Activated CD4-positive, alpha-beta T cell treated with anti-CD3 and anti-CD28 coated beads, Interleukin-10, Interleukin-2, amounts not matched to agents 100 ng/mL and 50 ng/mL, durations not matched to agents 16 hours and 8 hours (primary cell): ENCODE data around the gene SFXN3.
A peak's percentile ranks its signal among the peaks of the same experiment; 100 is the strongest.

Source experiments
- DNase-seq: peaks from one replicate; pipeline ENCODE4 v3.0.0-alpha.2; 2020

Gene SFXN3, protein sequence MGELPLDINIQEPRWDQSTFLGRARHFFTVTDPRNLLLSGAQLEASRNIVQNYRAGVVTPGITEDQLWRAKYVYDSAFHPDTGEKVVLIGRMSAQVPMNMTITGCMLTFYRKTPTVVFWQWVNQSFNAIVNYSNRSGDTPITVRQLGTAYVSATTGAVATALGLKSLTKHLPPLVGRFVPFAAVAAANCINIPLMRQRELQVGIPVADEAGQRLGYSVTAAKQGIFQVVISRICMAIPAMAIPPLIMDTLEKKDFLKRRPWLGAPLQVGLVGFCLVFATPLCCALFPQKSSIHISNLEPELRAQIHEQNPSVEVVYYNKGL

DNA sequence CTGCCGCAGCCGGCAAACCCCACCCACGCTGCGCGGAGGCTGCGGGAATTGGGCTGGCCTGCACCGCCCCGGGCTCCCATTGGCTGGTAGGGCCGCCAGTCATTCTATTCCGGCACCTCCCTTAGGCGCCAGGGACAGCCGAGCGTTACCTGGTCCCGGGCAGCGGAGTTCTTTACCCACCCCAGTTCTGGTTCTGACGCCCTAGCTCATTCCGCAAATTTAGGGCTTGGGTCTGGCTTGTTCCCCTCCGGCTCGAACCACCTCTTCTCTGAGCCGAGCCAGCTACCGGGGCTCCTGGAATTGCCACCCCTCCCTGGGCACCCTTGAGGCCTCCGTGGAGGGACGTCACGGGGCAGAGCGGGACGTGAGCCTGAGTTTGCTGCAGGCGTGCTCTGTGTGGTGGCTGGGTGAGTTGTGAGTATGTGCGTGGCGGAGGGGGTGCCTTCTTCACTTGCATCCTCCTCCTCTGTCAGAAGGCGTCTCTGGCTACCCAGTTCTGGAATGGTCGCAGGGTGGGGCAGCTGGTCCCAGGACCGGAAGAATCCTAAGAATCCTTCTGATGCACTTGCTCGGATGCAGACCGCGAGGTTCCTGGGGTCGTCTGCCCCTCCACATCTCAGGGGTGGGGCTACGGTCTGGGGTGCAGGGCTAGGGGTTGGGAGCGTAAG lies at the start of gene SFXN3, which contains the start of gene PDZD7:
Gene SFXN3, plus strand, starts transcription at position 107 of the 668 bp plus-strand sequence. CDS start 3,461 bp downstream, outside the sequence.
Gene PDZD7, minus strand, starts transcription at position 2 of the 668 bp plus-strand sequence. CDS start 910 bp downstream, outside the sequence.
- DNase-seq = peak; percentile 97

DNA sequence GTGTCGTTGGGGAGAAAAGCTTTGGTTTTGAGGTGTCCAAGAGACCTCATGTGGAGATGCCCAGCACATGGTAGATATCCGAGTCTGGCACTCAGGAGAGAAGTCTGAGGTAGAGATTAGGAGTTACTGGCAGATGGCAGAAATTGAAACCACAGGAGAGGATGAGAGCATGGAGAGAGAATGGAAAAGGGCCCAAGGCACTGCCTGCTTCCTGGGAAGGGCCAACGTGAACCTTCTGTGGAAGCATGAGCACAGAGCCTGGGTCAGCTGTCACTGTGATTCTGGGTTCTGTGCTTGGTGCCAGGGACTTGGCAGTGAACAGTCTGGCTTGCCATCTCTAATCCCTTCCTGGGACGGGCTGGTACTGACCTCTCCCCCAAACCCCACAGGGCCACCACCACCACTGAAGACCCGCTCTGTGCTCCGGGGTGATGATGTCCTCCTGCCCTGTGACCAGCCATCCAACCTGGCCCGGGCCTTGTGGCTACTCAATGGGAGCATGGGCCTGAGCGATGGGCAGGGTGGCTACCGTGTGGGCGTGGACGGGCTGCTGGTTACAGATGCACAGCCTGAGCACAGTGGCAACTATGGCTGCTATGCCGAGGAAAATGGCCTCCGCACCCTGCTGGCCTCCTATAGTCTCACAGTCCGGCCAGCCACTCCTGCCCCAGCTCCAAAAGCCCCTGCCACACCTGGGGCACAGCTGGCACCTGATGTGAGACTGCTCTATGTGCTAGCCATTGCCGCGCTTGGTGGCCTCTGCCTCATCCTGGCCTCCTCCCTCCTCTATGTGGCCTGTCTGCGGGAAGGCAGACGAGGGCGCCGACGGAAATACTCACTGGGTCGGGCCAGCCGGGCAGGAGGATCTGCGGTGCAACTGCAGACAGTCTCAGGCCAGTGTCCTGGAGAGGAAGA lies 47.9 kb upstream of the SFXN3 start:
- no peak for DNase-seq

DNA sequence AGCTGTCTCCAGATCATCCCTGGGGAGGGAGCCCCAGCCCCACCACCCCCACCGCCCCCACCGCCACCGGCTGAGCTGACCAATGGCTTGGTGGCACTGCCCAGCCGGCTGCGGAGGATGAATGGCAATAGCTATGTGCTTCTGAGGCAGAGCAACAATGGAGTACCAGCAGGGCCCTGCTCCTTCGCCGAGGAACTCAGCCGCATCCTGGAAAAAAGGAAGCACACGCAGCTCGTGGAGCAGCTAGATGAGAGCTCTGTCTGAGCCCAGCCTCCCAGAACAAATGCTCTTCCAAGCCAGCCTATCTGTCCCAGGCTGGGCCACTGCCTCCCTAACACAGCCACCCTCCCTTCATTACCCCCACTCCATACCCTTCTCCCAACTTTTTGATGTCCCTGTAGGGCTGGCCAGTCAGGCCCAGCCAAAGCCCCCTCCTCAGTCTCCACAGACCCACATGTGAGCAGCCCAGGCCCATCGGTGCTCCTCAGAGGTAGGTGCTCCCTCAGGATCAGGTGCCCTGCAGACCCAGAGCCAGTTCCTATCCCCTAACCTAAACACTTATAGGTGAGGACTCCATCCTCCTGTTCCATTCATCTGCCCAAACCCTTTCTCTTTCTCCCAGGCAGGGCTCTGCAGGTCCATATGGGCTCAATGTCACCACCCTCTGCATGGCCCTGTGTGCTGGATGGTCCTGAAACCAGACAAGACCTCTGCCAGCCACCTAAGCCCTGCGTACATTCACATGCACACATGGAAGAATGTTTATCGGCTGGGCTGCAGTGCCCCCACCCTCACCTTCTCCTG lies 47.0 kb upstream of the SFXN3 start:
- DNase-seq = no peak

DNA sequence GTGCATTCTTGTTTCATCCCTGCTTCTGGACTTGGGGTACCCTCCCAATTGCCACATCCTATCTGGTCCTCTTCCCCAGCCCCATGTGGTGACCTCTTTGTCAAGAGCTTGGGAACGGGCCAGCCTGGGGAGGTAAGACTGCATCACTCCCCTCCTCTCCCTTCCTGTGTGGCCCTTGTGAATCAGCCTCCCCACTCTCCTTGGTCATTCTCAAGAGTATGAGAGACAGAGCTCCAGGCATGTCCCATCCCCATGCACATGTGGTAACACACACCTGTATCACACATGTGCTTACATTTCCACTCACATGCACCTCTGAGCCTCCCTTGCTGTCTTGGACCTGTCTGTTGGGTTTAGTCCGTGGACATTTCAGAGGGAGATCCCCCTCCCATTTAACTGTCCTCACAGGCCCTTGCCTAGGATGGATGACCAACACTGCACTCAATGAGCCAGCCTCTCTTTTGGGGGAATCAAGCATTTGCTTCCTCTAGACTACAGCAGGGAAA lies 46.3 kb upstream of the SFXN3 start:
- DNase-seq = no peak

DNA sequence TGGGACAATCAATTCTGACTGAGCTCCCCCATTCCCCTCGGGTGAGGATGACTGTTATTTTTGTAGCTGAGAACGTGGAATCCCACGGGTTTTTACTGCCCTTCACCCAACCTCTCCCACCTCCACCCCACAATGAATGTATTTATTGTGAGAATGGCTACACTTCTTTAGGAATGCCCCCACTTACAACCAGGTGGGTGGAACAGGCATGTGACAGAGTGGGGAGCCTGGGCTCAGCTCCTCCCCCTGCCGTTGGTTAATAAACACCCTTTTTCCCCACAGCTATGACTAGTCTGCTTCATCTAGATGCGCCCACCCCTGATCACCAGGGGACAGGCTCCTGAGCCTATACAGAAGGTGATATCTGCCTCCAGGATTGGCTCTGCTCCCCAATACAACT lies 45.7 kb upstream of the SFXN3 start:
- DNase-seq = no peak

DNA sequence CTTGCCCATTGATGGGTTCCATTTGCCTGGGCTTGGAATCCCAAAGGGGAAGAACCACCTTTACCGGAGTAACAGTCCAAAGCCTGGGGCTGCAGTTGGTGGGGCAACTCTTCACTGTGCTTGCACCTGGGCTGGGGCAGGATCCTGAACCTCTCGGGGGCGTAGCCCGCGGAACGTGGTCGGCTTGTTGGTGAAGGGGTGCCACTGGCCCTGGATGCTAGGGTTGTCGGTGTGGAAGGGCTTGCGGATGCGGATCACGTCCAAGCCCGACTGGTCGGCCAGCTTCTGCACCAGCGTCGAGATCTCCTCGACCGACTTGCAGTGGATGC lies 44.4 kb upstream of the SFXN3 start:
- DNase-seq = no peak

DNA sequence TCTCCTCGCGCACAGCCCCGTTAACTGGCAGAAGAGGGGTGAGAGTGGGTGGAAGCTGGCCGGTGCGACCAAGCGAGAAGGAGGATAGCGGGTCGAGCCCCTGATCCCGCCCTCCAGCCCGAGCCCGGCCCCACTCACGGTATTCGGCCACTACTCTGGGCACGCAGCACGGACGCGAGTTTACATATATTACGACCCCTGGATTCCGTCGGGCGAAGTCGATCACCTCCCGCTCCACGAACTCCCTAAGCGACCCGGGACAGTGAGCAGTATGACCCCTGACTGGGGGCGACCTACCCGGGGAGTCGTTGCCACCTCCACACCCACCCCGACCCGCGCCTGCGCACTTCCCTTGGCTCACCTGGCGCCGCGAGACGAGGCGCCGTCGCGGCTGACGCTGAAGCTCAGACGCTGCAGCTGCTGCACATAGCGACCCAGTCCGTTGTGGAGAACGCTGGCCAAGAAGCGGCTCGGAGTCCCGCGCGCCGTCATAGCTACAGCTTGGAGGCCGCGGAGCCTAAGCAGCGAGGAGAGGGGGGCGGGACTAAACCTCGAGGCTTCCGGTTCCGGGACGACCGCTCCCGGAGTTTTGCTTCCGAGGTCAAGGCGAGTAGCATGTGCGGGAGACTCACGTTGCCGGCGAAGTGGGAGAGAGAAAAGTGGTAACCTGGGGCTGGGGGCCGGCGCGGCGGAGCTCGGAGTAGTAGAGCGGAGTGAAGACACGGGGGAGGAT lies 43.9 kb upstream of the SFXN3 start, which contains the start of the genes MRPL43 and TWNK:
Gene MRPL43, minus strand, starts transcription at position 546 of the 733 bp plus-strand sequence. Its CDS starts 54 bp downstream, at position 492.
Gene TWNK, plus strand, starts transcription at position 592 of the 733 bp plus-strand sequence. CDS start 668 bp downstream, outside the sequence.
- DNase-seq = peak; percentile 89

DNA sequence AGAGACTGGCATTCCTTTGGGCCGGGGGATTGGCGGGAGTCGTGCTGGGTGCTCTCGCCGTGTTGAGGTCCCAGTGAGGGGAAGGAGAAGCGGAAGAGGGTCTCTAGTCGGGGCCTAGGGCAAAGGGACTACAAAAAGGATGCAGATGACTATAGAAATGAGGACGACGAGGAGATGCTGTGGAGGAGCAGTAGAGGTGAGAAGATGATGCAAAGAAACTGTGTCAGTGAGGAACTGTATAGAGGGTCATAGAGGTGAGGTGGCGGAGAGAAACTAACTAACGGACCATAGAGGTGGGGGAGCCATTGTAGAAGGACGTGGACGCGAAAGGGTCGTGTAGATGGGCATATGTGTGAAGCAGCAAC lies 43.4 kb upstream of the SFXN3 start:
- no peak for DNase-seq

DNA sequence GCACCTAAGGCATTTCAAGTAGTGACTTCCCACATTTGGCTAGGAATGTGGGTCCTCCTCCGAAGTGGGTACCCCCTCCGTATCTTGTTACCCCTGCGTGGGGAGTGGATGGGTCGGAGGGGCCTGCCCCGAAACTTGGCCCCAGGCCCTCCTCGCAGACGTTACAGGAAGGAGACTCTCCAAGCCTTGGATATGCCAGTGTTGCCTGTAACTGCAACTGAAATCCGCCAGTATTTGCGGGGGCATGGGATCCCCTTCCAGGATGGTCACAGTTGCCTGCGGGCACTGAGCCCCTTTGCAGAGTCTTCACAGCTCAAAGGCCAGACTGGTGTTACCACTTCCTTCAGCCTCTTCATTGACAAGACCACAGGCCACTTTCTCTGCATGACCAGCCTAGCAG lies 42.9 kb upstream of the SFXN3 start:
- no peak for DNase-seq

DNA sequence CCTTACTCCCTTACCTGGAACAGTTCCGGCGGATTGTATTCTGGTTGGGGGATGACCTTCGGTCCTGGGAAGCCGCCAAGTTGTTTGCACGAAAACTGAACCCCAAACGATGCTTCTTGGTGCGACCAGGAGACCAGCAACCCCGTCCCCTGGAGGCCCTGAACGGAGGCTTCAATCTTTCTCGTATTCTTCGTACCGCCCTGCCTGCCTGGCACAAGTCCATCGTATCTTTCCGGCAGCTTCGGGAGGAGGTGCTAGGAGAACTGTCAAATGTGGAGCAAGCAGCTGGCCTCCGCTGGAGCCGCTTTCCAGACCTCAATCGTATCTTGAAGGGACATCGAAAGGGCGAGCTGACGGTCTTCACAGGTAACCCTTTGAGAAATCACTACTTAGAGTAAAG lies 41.9 kb upstream of the SFXN3 start:
- DNase-seq = no peak

DNA sequence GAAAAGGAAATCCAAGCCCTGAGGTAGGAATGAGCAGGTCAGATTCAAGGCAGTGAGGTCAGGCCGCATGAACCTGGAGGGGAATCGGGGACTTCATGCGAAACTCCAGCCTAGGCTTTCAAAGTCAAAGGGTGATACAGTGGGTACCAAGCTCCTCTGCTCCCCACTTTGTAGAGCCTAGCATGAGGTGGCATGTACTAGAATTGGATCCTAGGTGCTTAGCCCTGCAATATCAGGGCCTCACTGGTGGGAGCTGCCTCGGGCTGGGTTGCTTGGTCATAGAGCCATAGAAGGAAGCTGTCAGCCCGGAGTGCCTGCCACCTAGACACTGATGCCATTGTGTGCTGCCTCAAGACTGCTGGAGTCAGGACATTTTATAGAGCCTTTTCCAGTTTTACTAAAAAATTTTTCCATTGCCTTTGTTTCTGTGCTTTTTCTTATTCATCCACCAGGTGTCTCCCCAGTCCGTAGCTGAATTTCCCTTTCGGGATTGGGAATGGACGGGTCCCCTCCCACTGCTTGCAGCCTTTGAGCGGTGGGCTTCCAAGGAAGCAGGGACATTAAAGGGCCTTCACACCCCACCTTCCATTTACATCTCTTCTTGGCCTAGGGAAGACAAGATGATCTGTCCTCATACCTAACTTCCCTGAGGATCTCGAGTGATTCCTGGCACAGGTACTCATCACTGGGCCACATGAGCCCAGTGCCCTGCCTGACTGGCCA lies 36.9 kb upstream of the SFXN3 start:
- DNase-seq = no peak

DNA sequence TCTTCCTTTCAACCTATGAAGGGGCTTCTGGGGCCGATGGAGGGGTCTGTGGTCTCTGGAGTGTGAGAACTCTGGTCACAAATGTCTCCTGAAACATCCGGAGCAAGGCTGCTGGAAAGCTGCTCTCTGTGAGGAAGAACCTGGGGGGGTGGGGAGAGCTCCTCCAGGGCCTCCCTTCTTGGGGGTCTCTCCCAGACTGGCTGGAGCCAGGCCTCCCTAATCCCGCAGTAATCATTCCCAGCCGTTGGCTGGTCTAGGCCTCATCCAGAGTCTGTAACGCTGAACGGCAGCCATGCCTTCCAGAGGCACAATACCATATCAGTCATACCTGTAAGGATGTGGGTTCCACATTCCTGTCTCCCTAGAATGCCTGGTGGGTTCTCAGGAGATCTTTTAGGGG lies 35.9 kb upstream of the SFXN3 start:
- no peak for DNase-seq

DNA sequence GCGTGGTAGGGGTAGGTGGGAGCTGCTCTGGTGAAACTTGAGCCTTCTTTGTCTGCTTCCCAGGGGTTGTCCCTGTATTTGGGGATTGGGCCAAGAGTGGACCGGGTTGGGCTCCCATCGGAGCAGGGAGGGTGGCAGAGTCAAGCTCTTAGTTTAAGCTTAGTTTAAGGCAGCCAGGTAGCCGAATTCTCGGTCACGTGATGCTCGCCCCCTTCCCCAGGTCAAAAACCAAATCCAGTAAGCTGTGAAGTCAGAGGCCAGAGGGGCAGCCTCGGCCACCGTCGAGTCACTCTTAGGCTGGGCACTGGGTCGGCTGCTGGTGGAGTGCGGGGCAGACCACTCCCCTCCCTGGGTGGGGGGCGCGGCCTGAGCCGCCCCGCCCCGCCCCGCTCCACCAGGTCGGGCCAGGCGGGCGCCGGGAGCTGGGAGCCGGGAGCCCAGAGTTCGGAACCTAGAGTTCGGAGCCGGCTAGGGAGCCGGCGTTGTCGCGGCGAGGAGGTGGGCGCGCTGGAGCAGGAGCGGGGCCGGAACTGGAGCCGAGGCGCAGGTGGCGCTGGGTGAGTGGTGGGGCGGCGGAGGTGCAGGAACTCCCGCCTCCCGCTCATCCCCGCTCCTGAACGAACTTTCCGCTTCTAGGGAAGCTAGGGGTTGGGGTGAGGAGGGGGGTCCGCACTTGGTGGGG lies 34.2 kb upstream of the SFXN3 start:
- peak; percentile 44 for DNase-seq

DNA sequence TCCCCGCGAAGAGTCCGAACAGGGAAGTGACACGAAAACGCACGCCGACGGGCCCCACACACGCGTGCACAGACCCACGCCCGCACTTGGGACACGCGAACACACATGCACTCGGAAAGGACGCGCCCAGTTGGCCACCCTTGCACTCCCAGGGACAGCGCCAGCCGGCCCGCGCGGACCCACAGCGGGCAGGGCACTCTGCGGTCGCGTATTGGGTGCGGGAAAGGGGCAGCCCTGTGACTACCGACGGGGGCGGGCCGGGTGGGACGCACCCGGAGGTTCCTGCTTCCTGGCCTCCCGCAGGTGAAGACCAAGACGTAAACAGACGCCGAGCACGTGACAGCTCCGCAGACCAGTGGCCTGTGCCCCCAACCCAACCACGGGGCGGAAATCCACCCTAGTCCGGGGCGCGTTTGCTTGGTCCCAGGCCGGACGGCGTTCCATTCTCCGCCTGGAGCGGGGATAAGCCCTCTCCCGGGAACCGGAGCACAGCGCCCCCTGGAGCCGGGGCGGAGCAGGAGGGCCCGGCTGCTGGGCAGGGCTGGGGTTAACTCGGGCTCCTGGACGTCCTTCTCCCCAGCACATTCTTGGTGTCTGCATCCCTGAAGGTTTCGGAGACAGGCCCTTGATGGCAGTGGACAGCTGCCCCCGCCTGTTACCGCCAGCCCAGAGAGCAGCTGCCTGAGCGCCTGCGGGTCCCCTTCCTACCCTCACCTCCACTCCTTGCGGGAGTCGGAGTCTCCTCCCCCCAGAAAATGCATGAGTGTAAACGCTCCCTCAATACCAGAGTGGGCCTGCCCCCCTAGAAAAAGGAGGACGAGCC lies 33.5 kb upstream of the SFXN3 start:
- peak; percentile 80 for DNase-seq

DNA sequence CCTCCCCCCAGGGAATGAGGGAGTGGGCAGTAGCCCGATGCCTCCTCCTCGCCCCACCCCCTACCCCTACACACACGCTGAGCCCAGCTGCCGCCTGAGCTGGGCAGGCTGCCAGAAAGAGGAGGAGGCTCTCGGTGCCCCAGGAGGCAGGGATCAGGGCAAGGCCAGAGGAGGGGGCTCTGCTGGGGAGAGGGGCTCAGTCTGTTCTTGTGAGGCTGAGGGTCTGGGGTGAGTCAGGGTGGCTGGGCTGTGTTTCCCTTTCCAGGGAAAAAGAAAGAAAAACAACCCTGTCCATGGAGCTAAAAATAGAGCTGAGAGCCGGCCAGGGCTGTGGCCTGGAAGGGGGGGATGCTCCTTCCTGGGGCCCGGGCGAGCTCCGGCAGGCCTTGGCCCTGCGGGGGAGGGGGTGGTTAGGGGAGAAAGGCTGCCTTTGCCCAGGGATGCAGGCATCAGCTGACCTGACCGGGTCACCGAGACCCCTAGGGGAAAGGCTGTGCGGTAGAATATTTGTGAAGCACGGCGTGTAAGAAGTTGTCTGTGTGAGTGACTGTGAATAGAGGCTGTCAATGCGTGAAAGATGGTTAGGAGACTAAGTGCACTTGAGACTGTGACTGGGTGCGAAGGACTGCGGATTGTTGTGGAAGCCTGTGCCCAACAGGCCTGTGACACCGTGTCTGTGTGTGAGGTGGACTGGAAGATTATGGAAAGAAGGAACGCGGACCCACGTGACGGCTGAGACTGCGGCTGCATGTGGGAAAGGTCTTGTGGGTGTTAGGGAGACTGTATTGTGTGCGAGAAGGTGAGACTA lies 32.6 kb upstream of the SFXN3 start:
- DNase-seq = peak; percentile 68

DNA sequence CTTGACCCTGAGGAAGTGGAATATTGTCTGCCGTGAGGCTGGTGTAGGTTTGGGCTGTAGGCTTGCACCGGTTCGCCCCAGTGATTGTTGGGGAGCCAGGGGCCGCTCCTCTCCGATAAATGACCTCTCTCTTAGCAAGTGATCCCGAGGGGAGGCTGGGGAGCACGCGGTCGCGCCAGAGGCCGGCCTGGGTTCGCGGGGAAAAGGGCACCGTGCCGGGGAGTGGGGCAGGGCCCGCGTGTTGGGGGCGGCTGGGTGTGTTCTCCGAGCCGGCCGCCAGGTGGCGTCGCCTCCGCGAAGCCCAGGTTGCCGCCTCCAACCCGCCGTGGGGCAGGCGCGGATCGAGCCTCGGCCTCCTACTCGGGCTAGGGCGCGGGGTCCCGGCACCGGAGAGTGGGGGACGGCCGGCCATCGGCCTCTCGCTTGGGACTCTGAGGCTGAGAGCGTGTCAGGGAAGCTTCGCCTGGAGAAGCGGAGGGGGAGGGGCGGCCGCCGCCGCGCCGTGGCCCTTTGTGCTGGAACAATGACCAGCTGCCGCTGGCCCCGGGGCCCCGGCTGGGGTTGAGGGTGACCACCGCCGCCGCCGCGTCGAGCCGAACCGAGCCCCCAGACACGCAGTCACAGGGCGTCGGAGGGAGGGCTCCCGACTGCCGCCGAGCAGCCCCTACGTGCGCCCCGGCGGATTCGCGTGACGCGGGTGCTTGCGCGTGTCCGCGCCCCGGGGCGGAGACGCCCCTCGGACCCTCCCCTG lies 31.9 kb upstream of the SFXN3 start:
- peak; percentile 81 for DNase-seq

DNA sequence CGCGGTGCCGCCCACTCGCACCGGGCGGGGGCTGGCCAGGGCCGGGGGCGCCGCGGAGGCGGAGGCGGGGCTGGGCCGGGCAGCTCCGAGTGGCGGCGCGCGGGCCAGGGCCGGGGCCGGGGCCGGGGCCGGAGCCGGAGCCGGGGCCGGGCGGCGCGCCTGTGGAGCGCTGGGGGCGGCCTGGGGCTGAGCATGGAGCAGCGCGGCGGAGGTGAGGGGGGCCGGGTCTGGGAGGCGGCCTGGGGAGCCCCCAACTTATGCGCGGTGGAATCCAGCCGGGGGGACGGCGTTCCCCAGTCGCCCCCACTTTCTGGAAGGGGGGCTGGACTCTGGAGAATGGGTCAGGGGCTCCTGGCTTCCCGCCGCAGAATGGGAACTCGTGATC lies 31.3 kb upstream of the SFXN3 start, which contains the start of gene LZTS2:
Gene LZTS2, plus strand, starts transcription at position 67 of the 385 bp plus-strand sequence. CDS start 2,731 bp downstream, outside the sequence.
- no peak for DNase-seq
